Activated gamma-delta T cell treated with Interleukin-2 at 50 U/mL for 16 hours (primary cell): ENCODE data around the gene JMJD6.
"Not testable (repeated sequence)": the region's sequence is repeated elsewhere in the genome, so short reads cannot be mapped to it uniquely, and the experiment has no call there.

Source experiments
- DNase-seq: peaks from one replicate; pipeline ENCODE4 v3.0.0-alpha.2; 2020

Gene JMJD6

GRCh38 chr17:76715496-76715830 lies 10.9 kb downstream of the JMJD6 start:
- no peak for DNase-seq

- peak; percentile 84 for DNase-seq
Observed at GRCh38 chr17:76714822-76715495, 11.4 kb downstream of the JMJD6 start.

- no peak for DNase-seq
Observed at GRCh38 chr17:76714336-76714735, 12.1 kb downstream of the JMJD6 start.

GRCh38 chr17:76713765-76714164 lies 12.6 kb downstream of the JMJD6 start:
- DNase-seq, result no peak

GRCh38 chr17:76712321-76712720 lies 14.1 kb downstream of the JMJD6 start:
- not testable (repeated sequence) for DNase-seq

GRCh38 chr17:76710863-76711611 lies 15.4 kb downstream of the JMJD6 start, which contains the start of gene MXRA7:
MXRA7 (minus strand) TSS chr17:76710965; CDS start chr17:76710946, 19 bp downstream.
- peak; percentile 61 for DNase-seq

GRCh38 chr17:76709951-76710862 lies 16.2 kb downstream of the JMJD6 start:
- DNase-seq, result not testable (repeated sequence)

GRCh38 chr17:76709077-76709950 lies 17.1 kb downstream of the JMJD6 start:
- DNase-seq, result no peak

- no peak for DNase-seq
Observed at GRCh38 chr17:76707985-76708807, 18.2 kb downstream of the JMJD6 start.

- DNase-seq, result no peak
Observed at GRCh38 chr17:76706817-76707216, 19.6 kb downstream of the JMJD6 start.

GRCh38 chr17:76704805-76705204 lies 21.6 kb downstream of the JMJD6 start:
- no peak for DNase-seq

DNA sequence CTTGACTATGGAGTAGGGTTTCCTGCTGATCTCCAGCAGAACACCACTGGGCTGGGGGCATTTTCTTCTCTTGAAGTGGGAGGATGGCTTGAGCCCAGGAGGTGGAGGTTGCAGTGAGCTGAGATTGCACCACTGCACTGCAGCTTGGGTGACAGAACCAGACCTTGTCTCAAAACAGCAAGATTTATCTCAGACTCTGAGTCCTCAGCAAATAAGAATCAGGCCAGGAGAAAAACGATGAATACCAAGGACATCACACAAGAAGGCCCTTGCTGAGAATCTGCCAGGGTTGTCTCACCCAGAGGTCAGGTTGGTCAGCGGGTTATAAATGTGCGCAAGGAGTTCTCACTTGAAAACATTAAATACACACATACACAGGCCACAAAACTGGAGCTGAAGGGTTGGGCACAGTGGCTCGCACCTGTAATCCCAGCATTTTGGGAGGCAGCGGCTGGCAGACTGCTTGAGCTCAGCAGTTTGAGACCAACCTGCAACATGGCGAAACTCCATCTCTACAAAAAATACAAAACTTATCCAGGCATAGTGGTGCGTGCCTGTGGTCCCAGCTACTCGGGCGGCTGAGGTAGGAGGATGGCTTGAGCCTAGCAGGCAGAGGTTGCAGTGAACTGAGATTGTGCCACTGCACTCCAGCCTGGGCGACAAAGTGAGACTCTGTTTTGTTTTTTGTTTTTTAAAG lies 23.3 kb downstream of the JMJD6 start:
- no peak for DNase-seq

DNA sequence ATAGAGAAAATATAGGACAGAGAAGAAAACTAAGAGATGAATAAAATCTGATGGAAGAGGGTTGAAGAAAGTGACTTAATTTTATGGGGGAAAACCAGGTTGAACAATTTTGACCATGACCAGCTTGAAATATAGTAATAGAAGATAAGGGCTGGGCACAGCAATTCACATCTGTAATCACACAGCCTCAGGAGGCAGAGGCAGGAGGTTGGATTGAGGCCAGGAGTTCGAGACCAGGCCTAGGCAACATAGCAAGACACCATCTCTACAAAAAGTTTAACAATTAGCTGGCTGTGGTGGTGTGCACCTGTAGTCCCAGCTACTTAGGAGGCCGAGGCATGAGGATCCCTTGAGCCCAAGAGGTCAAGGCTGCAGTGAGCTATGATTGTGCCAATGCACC lies 24.3 kb downstream of the JMJD6 start:
- no peak for DNase-seq

GRCh38 chr17:76701471-76701967 lies 24.9 kb downstream of the JMJD6 start:
- no peak for DNase-seq

GRCh38 chr17:76700617-76701470 lies 25.6 kb downstream of the JMJD6 start:
- DNase-seq, result no peak

- DNase-seq, result no peak
Observed at GRCh38 chr17:76700270-76700616, 26.2 kb downstream of the JMJD6 start.

- DNase-seq, result not testable (repeated sequence)
Observed at GRCh38 chr17:76698466-76698977, 27.9 kb downstream of the JMJD6 start.

DNA sequence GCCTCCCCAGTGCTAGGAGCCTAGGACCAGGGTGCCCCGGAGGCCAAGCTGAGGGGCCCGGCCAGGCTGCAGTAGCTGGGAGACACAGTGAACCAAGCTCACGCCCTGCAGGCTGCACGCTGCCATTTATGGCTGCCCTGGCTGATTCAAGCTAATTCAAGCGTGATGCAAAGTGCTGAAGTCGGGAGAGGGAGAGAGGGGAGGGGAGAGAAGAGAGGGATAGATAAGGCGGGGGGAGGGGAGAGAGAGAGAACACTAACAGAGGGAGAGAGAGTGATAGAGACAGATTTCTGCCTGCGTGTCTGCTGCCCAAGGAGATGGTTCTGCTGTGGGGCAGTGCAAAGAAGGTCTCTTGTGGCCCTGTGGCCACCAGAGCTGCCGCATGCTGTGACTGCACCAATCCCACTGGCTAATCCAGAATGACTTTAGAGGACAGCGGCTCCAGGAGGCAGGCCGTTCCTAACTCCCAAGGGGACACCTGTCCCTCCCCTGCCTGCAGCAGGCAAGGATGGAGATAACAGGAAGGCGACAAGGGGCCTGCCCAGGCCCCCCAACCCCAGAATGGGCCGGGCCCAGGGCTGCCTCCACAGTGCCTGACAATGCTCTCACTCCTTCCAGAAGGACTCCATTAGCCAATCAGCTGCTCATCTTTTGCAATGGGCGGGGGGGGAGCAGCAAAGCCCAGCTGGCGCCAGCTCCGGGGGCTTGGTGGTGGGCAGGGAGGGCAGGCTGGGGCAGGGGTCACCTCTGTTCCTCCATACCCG lies 28.5 kb downstream of the JMJD6 start:
- DNase-seq, result no peak
